Measurements from ENCODE around the gene CCDC142. TPM values are rescaled to one million over a fixed set of nuclear protein-coding genes. Genes with fewer than 3 reads are reported as not detected.
A peak's percentile ranks its signal among the peaks of the same experiment; 100 is the strongest.

Gene CCDC142
- total and polyA plus RNA-seq, 2 of the 8 experiments (the other 6 are each of a cell fraction or from before 2014, with no cell fraction given), result 6.0 to 10.7 TPM

DNA sequence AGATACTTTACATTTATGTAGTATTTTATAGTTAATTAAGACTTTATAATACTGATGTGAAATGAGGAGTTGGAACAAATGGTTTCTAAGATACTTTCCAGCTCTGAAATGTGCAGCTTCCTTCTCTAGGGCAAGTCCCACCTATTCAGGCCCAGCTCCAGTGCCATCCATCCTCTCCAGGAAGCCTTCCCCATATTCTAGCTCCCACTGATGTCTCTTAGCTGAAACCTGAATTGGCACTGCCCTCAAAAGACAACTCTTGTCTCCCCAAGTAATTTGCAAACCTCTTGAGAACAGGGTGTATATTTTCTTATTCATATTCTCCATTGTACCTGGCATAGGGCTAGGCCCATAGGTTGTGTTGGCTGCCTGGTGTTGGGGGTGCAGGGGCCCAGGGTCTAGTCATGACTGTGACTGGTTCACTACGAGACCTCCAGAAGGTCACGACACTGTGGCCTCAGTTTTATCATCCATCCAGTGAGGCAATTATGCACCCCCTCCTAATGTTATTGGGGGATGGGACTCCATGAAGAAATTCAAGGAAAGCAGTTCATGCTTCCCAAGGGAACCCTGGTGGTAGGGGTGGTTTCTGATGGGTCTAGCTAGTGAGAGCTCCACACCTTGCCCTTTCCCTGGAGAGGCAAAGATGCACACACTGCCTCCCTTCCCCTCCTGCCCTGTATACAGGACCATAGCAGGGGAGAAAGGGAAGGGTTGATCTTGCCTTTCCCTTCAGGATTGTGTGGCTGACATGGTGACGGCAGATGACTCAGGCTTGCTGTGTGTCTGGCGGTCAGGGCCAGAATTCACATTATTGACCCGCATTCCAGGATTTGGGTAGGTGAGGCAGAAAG lies 58.4 kb downstream of the CCDC142 start:
- peaks cover 6 to 49% (median 33%) of the 10 kb centered on the region in 4 experiments; a peak in 6 of 8 replicates for H3K36me3 ChIP-seq (ENCODE audit: control insufficient read depth in 2 of 4, insufficient read depth in 4 of 4, low read length in 3 of 4)
- no peak overlapping the region for H3K4me3 ChIP-seq (ENCODE audit: extremely low read depth in 1 of 4, insufficient read depth in 2 of 4, low read depth in 3 of 4, low read length in 4 of 4)
- no peak overlapping the region for H3K56ac ChIP-seq (replicated peaks; ENCODE audit: insufficient read length, low read depth, low read length)
- H3K14ac ChIP-seq (ENCODE audit: insufficient read length), result no peak overlapping the region
- no peak overlapping the region for H3K23ac ChIP-seq (ENCODE audit: insufficient read length)
- H2AFZ ChIP-seq (ENCODE audit: low read length), result no peak overlapping the region
- no peak overlapping the region for H4K5ac ChIP-seq (ENCODE audit: insufficient read length, low read depth, low read length)
- no peak overlapping the region for H2BK5ac ChIP-seq (ENCODE audit: low read depth, low read length)
- no peak overlapping the region for H2BK120ac ChIP-seq (replicated peaks; ENCODE audit: low read depth, low read length)
- H3K79me1 ChIP-seq (ENCODE audit: low read depth, low read length), result 0 out of 2 replicates have a peak, but pooled peaks cover 1% of the 10 kb centered on the region
- WGBS, 2 experiments (ENCODE audit: extremely low coverage in 1 of 2, insufficient coverage in 1 of 2, insufficient read length in 1 of 2, insufficient replicate concordance in 2 of 2, low coverage in 1 of 2, low lambda C conversion rate in 2 of 2, missing lambda C conversion rate in 1 of 2), result 89% methylated on average over 5 of the region's 5 CpGs; no CpG with 5 or more reads in 1 of the 2 experiments
- H3K4me2 ChIP-seq (ENCODE audit: insufficient read depth in 1 of 2, low read depth in 2 of 2, low read length in 2 of 2), result no peak overlapping the region
- H2AK5ac ChIP-seq (ENCODE audit: low read depth, low read length), result no peak overlapping the region
- H3K9ac ChIP-seq (replicated peaks in 1 of 4; ENCODE audit: extremely low read depth in 1 of 4, low read depth in 3 of 4, low read length in 3 of 4), result no peak overlapping the region
- POLR2A ChIA-PET (ENCODE audit: partially characterized antibody), result interaction anchor here (0.9 to 3.9 kb wide), 14 partner anchors 8 to 59 kb away, joined by 3 to 27 read pairs (median 5); partner anchors contain the start of genes CCDC142, INO80B, MRPL53 and TTC31
- no peak overlapping the region for H4K8ac ChIP-seq (ENCODE audit: extremely low read depth, insufficient read depth, low read length)
- no peaks in the 10 kb centered on the region for H3K9me3 ChIP-seq (ENCODE audit: insufficient read depth in 2 of 2, low read depth in 1 of 2, low read length in 1 of 2)
- no peak overlapping the region for H2BK15ac ChIP-seq (ENCODE audit: low read length)
- CTCF ChIA-PET (ENCODE audit: partially characterized antibody), result interaction anchor here (0.9 kb wide), 1 partner anchor 28 kb away, joined by 4 read pairs; no protein-coding TSS in a partner anchor
- H3K18ac ChIP-seq (ENCODE audit: extremely low read depth, low read length), result no peak overlapping the region
- peaks cover 0 to 5% (median 3%) of the 10 kb centered on the region in 4 experiments; a peak in 3 of 7 replicates for H3K4me1 ChIP-seq (replicated peaks in 1 of 4; ENCODE audit: control insufficient read depth in 3 of 4, insufficient read depth in 4 of 4, low read length in 3 of 4)
- H4K91ac ChIP-seq (replicated peaks; ENCODE audit: insufficient read length, low read length), result no peak overlapping the region
- H3K79me2 ChIP-seq (ENCODE audit: control insufficient read depth in 1 of 2, insufficient read depth in 2 of 2, low read length in 2 of 2), result no peaks in the 10 kb centered on the region
- peaks cover 1 to 18% of the 10 kb centered on the region in 2 experiments for H4K20me1 ChIP-seq (replicated peaks in 1 of 2; ENCODE audit: control insufficient read depth in 1 of 2, insufficient read depth in 2 of 2, low read length in 2 of 2)
- no peak overlapping the region for H3K4ac ChIP-seq (replicated peaks; ENCODE audit: insufficient read length, low read depth, low read length)
- 0 out of 7 replicates have a peak, but pooled peaks cover 0 to 2% (median 0%) of the 10 kb centered on the region in 4 experiments for H3K27me3 ChIP-seq (replicated peaks in 1 of 4; ENCODE audit: control insufficient read depth in 3 of 4, extremely low read depth in 1 of 4, insufficient read depth in 3 of 4, low read length in 3 of 4)
- no peak for FAIRE-seq
- no peak overlapping the region for H3K27ac ChIP-seq (ENCODE audit: low read depth, low read length)
- TF ChIP-seq MAFK (IDR thresholded peaks at IDR 0.05; ENCODE audit: low read depth, low read length), result no peak
- TF ChIP-seq RFX5 (IDR thresholded peaks at IDR 0.05; ENCODE audit: borderline replicate concordance, low read depth, low read length), result no peak
- no peak for TF ChIP-seq SAP30 (IDR thresholded peaks at IDR 0.05; ENCODE audit: insufficient read depth, insufficient replicate concordance, low read length)
- TF ChIP-seq, protein P1, sequence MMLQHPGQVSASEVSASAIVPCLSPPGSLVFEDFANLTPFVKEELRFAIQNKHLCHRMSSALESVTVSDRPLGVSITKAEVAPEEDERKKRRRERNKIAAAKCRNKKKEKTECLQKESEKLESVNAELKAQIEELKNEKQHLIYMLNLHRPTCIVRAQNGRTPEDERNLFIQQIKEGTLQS (IDR thresholded peaks at IDR 0.05; ENCODE audit: insufficient read depth, low read depth, low read length), result no peak
- no peak for TF ChIP-seq SIX5 (IDR thresholded peaks at IDR 0.05; ENCODE audit: low read depth, low read length)
- TF ChIP-seq, protein P2, sequence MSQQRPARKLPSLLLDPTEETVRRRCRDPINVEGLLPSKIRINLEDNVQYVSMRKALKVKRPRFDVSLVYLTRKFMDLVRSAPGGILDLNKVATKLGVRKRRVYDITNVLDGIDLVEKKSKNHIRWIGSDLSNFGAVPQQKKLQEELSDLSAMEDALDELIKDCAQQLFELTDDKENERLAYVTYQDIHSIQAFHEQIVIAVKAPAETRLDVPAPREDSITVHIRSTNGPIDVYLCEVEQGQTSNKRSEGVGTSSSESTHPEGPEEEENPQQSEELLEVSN (IDR thresholded peaks at IDR 0.05), result no peak
- TF ChIP-seq POLR2AphosphoS5 (IDR thresholded peaks at IDR 0.05; ENCODE audit: low read depth, low read length), result peak; percentile 17; the same call in 1 of the 2 replicates
- no peak for TF ChIP-seq EGR1 (IDR thresholded peaks at IDR 0.05; ENCODE audit: borderline replicate concordance, low read depth, low read length)
- peaks cover 10% of the 10 kb centered on the region for H3K23me2 ChIP-seq (ENCODE audit: low read depth, low read length)
- H2BK20ac ChIP-seq (ENCODE audit: low read length), result no peak overlapping the region
- DNase-seq (ENCODE audit: low read depth in 1 of 2, low spot score in 2 of 2), result no peak
- no peak overlapping the region for H2BK12ac ChIP-seq (ENCODE audit: low read depth, low read length)

Measured in H1 (cell line).